ENCODE measurements around the gene LMO3.
"Not testable (repeated sequence)": the region's sequence is repeated elsewhere in the genome, so short reads cannot be mapped to it uniquely, and the experiment has no call there.

LMO3 gene

GRCh38 chr12:16537652-16538051 lies 68.3 kb downstream of the LMO3 start:
- H3K27ac Mint-ChIP-seq; H3K4me1 Mint-ChIP-seq (ENCODE audit: low read depth): not testable (repeated sequence)

GRCh38 chr12:16531621-16532020 lies 74.3 kb downstream of the LMO3 start:
- Mint-ChIP-seq H3K4me1 (ENCODE audit: low read depth) (no peaks in the 10 kb centered on the region), H3K9me3 (ENCODE audit: low read depth) (peaks cover under 1% of the 10 kb centered on the region), H3K36me3 (no peaks in the 10 kb centered on the region), H3K27me3 (no peaks in the 10 kb centered on the region), H3K4me3 (no peak overlapping the region), H3K27ac (no peak overlapping the region)

More at GRCh38 chr12:16537652-16538051, 68.3 kb downstream of the LMO3 start:
- not testable (repeated sequence) for H3K9me3 Mint-ChIP-seq (ENCODE audit: low read depth); H3K36me3 Mint-ChIP-seq; H3K27me3 Mint-ChIP-seq; H3K4me3 Mint-ChIP-seq

GRCh38 chr12:16530268-16530850 lies 75.6 kb downstream of the LMO3 start:
- Mint-ChIP-seq H3K4me1 (ENCODE audit: low read depth) (no peaks in the 10 kb centered on the region), H3K36me3 (no peaks in the 10 kb centered on the region), H3K9me3 (ENCODE audit: low read depth) (peaks cover 6% of the 10 kb centered on the region), H3K4me3 (no peak overlapping the region), H3K27me3 (no peaks in the 10 kb centered on the region), H3K27ac (no peak overlapping the region)

- no peak overlapping the region for H3K27ac Mint-ChIP-seq
- no peaks in the 10 kb centered on the region for H3K4me1 Mint-ChIP-seq (ENCODE audit: low read depth)
- H3K27me3 Mint-ChIP-seq = no peaks in the 10 kb centered on the region
- peaks cover 12% of the 10 kb centered on the region for H3K9me3 Mint-ChIP-seq (ENCODE audit: low read depth)
- H3K36me3 Mint-ChIP-seq = no peaks in the 10 kb centered on the region
- no peak overlapping the region for H3K4me3 Mint-ChIP-seq
Observed at GRCh38 chr12:16526693-16527092, 79.3 kb downstream of the LMO3 start.

- H3K27ac Mint-ChIP-seq = no peak overlapping the region
- peaks cover 12% of the 10 kb centered on the region for H3K9me3 Mint-ChIP-seq (ENCODE audit: low read depth)
- H3K4me3 Mint-ChIP-seq = no peak overlapping the region
- H3K36me3 Mint-ChIP-seq = no peaks in the 10 kb centered on the region
- no peaks in the 10 kb centered on the region for H3K4me1 Mint-ChIP-seq (ENCODE audit: low read depth)
- no peaks in the 10 kb centered on the region for H3K27me3 Mint-ChIP-seq
Observed at GRCh38 chr12:16524378-16524777, 81.6 kb downstream of the LMO3 start.

- Mint-ChIP-seq H3K27ac (no peak overlapping the region), H3K4me3 (no peak overlapping the region), H3K36me3 (no peaks in the 10 kb centered on the region), H3K27me3 (no peaks in the 10 kb centered on the region), H3K4me1 (ENCODE audit: low read depth) (no peaks in the 10 kb centered on the region), H3K9me3 (ENCODE audit: low read depth) (peaks cover 12% of the 10 kb centered on the region)
Observed at GRCh38 chr12:16523951-16524331, 82.0 kb downstream of the LMO3 start.

- no peak overlapping the region for H3K4me3 Mint-ChIP-seq
- peaks cover 12% of the 10 kb centered on the region for H3K9me3 Mint-ChIP-seq (ENCODE audit: low read depth)
- H3K27ac Mint-ChIP-seq = no peak overlapping the region
- H3K4me1 Mint-ChIP-seq (ENCODE audit: low read depth) = no peaks in the 10 kb centered on the region
- no peaks in the 10 kb centered on the region for H3K27me3 Mint-ChIP-seq
- H3K36me3 Mint-ChIP-seq = no peaks in the 10 kb centered on the region
Observed at GRCh38 chr12:16523284-16523950, 82.5 kb downstream of the LMO3 start.

GRCh38 chr12:16520328-16520727 lies 85.6 kb downstream of the LMO3 start:
- H3K36me3 Mint-ChIP-seq = no peaks in the 10 kb centered on the region

GRCh38 chr12:16515666-16516065 lies 90.3 kb downstream of the LMO3 start:
- Mint-ChIP-seq H3K4me1 (ENCODE audit: low read depth) (no peaks in the 10 kb centered on the region), H3K27me3 (no peaks in the 10 kb centered on the region), H3K27ac (no peak overlapping the region), H3K9me3 (ENCODE audit: low read depth) (peaks cover 4% of the 10 kb centered on the region), H3K36me3 (no peaks in the 10 kb centered on the region), H3K4me3 (no peak overlapping the region)

More at GRCh38 chr12:16520328-16520727, 85.6 kb downstream of the LMO3 start:
- H3K4me1 Mint-ChIP-seq (ENCODE audit: low read depth) = no peaks in the 10 kb centered on the region
- H3K27ac Mint-ChIP-seq = no peak overlapping the region
- no peak overlapping the region for H3K4me3 Mint-ChIP-seq
- peaks cover 6% of the 10 kb centered on the region for H3K9me3 Mint-ChIP-seq (ENCODE audit: low read depth)
- H3K27me3 Mint-ChIP-seq = no peaks in the 10 kb centered on the region

GRCh38 chr12:16513231-16513630 lies 92.7 kb downstream of the LMO3 start:
- Mint-ChIP-seq H3K36me3 (no peaks in the 10 kb centered on the region), H3K27ac (no peak overlapping the region), H3K9me3 (ENCODE audit: low read depth) (peaks cover 4% of the 10 kb centered on the region), H3K27me3 (no peaks in the 10 kb centered on the region), H3K4me3 (no peak overlapping the region), H3K4me1 (ENCODE audit: low read depth) (no peaks in the 10 kb centered on the region)

GRCh38 chr12:16509411-16509810 lies 96.6 kb downstream of the LMO3 start:
- no peaks in the 10 kb centered on the region for H3K36me3 Mint-ChIP-seq

GRCh38 chr12:16506394-16506793 lies 99.6 kb downstream of the LMO3 start:
- Mint-ChIP-seq H3K27me3 (no peaks in the 10 kb centered on the region), H3K27ac (no peak overlapping the region), H3K4me1 (ENCODE audit: low read depth) (no peaks in the 10 kb centered on the region), H3K36me3 (no peaks in the 10 kb centered on the region), H3K4me3 (no peak overlapping the region), H3K9me3 (ENCODE audit: low read depth) (peaks cover 4% of the 10 kb centered on the region)

More at GRCh38 chr12:16509411-16509810, 96.6 kb downstream of the LMO3 start:
- no peak overlapping the region for H3K4me3 Mint-ChIP-seq
- no peak overlapping the region for H3K27ac Mint-ChIP-seq
- no peaks in the 10 kb centered on the region for H3K4me1 Mint-ChIP-seq (ENCODE audit: low read depth)
- H3K27me3 Mint-ChIP-seq = no peaks in the 10 kb centered on the region
- peaks cover 8% of the 10 kb centered on the region for H3K9me3 Mint-ChIP-seq (ENCODE audit: low read depth)

- Mint-ChIP-seq H3K4me1 (ENCODE audit: low read depth) (no peaks in the 10 kb centered on the region), H3K4me3 (no peak overlapping the region), H3K27ac (no peak overlapping the region), H3K36me3 (no peaks in the 10 kb centered on the region), H3K27me3 (no peaks in the 10 kb centered on the region), H3K9me3 (ENCODE audit: low read depth) (peaks cover 4% of the 10 kb centered on the region)
Observed at GRCh38 chr12:16504200-16504599, 101.8 kb downstream of the LMO3 start.

- Mint-ChIP-seq H3K4me3 (no peak overlapping the region), H3K27me3 (no peaks in the 10 kb centered on the region), H3K27ac (no peak overlapping the region), H3K9me3 (ENCODE audit: low read depth) (peaks cover 5% of the 10 kb centered on the region), H3K4me1 (ENCODE audit: low read depth) (no peaks in the 10 kb centered on the region), H3K36me3 (no peaks in the 10 kb centered on the region)
Observed at GRCh38 chr12:16499611-16500010, 106.4 kb downstream of the LMO3 start.
